AG09319 (cell line): ENCODE data around the gene CCDC106.

Experiments used
- DNase-seq: peaks from one replicate; pipeline ENCODE4 v3.0.0-alpha.2; 2010; ENCODE audit warnings: low read depth; ENCODE audit errors: extremely low read depth
- TF ChIP-seq, protein P1 (sequence below): IDR thresholded peaks from 2 replicates; pipeline ENCODE4 v1.5.1; 2011; ENCODE audit warnings: low read depth, mild to moderate bottlenecking, inconsistent platforms, low read length, moderate library complexity

The CCDC106 gene

DNA sequence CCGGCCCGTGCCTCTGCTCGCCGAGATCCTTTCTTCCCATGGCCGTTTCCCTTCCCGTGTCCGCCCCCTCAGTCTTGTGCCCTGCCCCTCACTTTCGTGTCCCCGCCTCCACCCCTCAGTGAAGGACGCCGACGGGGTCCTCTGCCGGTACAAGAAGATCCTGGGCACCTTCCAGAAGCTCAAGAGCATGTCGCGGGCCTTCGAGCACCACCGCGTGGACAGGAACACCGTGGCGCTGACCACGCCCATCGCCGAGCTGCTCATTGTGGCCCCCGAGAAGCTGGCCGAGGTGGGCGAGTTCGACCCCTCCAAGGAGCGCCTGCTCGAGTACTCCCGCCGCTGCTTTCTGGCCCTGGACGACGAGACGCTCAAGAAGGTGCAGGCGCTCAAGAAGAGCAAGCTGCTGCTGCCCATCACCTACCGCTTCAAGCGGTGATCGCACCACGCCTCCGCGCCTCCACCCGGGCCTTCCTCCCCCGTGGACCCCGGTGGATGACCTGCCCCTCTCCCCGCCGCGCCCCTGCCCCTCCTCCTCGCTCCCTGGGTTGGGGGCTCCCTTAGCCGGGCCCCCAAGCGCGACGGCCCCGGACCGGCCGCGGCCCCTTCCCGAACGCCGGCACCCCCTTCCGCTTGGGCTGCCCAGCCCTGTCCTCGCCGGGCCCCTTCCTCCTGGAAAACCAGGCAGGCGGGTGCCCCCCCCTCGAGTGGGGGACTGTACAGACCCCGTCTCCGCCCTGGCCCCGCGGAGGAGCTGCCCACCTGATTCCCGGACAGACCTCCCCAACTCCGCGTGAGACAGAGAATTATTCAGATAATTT, 4.5 kb downstream of the CCDC106 start:
- no peak for DNase-seq
- TF ChIP-seq, protein P1, sequence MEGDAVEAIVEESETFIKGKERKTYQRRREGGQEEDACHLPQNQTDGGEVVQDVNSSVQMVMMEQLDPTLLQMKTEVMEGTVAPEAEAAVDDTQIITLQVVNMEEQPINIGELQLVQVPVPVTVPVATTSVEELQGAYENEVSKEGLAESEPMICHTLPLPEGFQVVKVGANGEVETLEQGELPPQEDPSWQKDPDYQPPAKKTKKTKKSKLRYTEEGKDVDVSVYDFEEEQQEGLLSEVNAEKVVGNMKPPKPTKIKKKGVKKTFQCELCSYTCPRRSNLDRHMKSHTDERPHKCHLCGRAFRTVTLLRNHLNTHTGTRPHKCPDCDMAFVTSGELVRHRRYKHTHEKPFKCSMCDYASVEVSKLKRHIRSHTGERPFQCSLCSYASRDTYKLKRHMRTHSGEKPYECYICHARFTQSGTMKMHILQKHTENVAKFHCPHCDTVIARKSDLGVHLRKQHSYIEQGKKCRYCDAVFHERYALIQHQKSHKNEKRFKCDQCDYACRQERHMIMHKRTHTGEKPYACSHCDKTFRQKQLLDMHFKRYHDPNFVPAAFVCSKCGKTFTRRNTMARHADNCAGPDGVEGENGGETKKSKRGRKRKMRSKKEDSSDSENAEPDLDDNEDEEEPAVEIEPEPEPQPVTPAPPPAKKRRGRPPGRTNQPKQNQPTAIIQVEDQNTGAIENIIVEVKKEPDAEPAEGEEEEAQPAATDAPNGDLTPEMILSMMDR = no peak

DNA sequence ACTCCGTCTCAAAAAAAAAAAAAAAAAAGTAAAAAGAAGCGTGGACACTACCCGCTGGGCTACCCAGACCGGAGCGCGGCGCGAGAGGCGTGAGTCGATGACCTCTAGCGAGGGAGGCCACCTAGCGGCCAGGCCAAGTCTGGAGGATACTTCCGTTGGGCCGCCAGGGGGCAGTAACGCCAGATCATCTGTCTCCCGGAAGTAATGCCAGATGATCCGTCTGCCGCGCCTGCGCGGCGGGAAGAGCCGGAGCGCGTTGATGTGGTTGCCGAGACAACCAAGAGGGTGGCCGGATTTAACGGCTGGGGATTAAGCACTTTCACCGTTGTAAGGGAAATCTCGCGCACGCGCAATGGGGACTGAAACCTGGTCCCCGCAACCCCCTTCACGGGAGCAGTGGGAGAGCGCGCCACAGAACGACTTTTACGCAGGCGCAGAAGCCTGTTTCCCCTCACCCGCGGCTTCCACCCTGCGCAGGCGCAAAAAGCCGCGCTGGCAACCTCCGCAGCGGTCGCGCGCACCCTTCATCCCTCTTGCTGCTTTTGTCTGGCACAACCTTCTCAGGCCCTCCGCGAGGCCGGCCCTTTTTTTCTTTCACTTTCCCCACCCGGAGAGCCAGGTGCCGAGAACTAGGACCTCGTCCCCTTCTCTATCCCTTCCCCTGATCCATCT, 5.8 kb downstream of the CCDC106 start:
- DNase-seq = peak; percentile 99
- TF ChIP-seq, protein P1 = peak; percentile 100

DNA sequence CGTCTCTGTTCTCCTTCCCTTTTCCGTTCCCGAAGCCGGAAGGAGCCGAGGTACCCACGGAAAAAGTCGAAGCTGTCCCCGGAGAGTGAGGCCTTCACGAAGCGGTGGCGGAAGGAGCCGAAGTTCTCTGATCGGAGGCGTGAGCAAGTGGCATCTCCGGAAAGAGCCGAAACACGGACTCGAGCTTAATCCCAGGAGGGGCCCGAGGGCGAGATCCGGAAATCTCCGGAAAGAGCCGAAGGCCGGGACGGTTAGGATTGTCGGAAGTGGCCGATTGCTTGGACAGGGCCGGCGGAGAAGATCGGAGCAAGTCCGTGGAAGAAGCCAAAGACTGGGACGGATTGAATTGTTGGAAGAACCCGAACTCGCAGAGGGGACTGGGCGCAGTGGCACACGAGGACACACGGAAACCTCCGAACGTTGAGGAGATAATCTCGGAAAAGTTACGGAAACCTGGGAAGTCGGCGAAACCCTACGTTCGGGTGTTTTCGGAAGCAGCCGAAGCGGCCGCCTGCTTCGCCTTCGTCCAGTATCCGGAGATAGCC, 6.4 kb downstream of the CCDC106 start:
- TF ChIP-seq, protein P1 = no peak
- peak; percentile 98 for DNase-seq

DNA sequence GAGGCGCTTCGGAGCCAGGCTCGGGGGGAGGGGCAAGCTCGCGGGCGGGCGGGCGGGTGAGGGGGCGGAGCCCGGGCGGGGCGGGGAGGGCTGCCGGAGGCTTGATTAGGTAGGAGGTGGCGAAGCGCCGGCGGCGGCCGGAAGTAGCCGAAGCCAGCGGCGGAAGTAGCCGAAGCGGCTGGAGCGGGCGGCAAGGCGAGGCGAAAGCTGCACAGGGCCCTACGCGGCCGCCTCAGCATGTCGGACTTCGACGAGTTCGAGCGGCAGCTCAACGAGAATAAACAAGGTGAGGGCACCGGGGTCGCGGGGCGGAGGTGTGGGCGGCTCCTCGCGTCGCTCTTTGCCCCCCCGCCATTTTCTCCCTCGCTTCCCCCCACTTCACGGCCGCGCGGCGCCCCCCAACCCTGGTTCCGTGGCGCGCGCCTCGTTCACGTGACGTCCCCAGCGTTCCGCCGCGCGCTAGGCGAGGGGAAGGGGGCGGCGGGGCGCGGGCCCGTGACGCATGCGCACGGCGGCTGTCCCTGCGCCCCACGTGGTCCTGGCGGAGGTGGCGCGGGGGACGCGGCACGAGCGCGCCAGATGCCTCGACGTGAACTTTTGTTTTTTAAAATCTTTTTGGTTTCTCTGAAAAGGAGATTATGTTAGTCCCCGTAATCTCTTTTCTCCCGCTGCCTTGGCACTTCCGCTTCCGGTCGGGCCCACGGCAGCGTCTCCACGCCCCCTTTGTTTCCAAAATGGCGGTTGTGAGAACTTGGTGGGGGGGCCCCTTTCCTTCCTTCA, 7.0 kb downstream of the CCDC106 start, which contains the start of gene U2AF2:
Gene U2AF2, plus strand, starts transcription at position 168 of the 780 bp plus-strand sequence. Its CDS starts 70 bp downstream, at position 238.
- TF ChIP-seq, protein P1 = no peak
- peak; percentile 80 for DNase-seq

DNA sequence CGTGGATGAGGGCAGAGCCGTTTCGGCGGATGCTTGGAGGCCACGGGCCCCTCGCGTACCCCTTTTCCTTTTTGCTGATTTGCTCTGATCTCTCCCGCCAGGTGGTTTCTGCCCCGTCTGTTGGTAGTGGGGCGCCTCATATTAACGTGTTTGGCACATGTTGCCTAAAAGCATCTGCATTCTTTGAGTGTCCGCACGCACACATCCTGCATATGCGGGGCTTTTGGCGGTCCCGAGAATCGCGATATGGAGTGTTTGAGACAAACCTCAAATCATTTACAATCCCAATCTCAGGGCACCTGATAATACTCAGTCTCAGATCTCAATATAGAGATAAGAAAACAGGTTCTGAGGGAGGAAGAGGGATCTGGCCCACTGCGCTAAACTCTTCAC, 7.6 kb downstream of the CCDC106 start:
- TF ChIP-seq, protein P1 = no peak
- no peak for DNase-seq

DNA sequence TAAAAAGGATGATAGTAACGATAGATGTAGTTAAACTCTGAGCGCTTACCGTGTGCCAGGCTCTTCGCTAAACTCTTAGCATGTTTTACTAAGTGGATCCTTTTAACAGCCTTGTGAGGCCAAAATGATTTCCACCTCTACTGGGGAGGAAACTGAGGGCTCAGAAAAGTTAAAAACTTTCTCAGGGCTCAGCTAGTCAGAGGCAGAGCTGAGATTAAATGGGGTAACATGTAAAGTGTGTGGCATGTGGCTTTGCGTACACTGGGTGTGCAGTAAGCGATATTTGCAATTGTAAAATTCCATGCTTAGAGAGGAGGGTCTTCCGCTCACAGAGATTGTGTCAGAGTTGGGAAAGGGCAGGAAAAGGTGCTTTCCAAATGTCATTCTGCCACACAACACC, 8.5 kb downstream of the CCDC106 start:
- no peak for DNase-seq
- TF ChIP-seq, protein P1 = no peak
